Hypothalamus (tissue), 51 donors: ENCODE data around the gene WSCD1.

Source experiments
- DNase-seq, 51 donors: peaks; one replicate each; lab custom pipeline; 2025; lab: John Stamatoyannopoulos, UW

WSCD1 gene

GRCh38 chr17:6057562-6057961 lies 12.6 kb upstream of the WSCD1 start:
- no peak for DNase-seq

GRCh38 chr17:6059406-6059805 lies 10.8 kb upstream of the WSCD1 start:
- DNase-seq, result no peak

- no peak for DNase-seq
These were observed 8.9 kb upstream of the WSCD1 start for GRCh38 chr17:6061290-6061689.

DNA sequence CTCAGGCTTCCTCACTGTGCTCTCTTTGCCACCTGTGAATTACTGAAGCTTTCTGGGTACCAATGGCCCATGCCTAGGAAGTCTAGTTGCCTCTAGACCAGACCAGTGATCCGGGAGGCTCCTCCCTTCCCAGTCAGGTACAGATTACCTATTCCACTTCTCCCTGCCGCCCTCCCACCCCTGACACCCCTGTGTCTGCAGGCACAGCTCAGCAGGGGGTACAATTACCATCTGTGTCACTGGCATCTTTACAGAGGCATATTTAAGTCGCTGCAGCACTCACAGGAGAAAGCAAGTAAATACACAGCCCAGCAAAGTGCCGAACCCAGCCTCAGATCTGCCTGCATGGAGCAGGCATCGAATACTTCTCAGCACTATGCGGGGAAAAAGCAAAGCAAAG lies 5.3 kb upstream of the WSCD1 start:
- DNase-seq, result no peak

DNA sequence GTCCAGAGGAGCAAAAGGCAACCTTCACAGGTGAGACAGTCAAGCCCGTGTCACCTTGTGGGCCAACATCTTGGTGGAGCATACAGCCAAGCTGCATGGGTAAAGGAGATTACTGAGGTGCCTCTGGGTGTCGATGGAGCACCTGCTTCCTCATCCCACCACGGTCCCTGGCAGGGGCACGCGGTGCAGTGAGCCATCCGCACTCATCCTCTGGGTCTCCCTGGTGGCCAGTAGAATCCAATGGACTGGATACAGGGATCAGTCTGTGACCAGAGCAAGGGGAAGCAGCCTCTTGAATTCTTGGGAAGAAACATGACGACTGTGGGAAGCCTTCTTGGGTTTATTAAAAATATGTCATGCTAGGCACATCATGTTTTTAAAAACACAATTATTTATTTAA lies 4.8 kb upstream of the WSCD1 start:
- DNase-seq, result no peak

- DNase-seq, result no peak
These were observed 3.8 kb upstream of the WSCD1 start for GRCh38 chr17:6066183-6066948.

- no peak for DNase-seq
These were observed 3.1 kb upstream of the WSCD1 start for GRCh38 chr17:6067060-6067459.

- peak in 14 of 51 donors; percentile 17 to 73 (median 56) for DNase-seq
These were observed 292 bp downstream of the WSCD1 start for GRCh38 chr17:6070430-6070912.

GRCh38 chr17:6070913-6071511 lies 833 bp downstream of the WSCD1 start:
- DNase-seq, result peak in 34 of 51 donors; percentile 14 to 66 (median 40)

DNA sequence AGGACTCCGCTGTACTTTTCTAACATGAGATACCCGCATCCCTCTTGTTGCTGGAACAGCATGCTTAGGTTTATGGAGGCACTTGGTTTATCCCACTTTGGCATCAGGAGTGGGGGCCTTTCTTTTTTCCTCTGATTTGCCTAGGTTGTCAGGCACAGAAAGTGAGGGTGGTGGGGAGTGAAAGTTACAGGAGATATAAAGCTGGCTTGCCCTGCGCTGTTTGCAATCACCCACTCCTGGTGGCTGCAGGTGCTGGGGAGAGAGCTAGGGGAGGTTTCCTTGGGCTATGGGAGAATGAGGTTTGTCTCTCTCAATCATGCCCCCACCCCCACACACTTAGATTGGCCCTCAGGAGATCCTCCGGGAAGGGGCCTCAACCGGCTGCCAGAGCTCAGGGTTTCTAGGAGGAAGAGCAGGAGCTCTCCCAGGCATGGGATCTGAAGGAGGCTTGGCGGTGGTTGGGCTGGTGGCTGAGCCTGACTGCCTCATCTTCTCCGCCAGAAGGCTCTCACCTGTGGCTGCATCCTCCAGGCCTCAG lies 1.4 kb downstream of the WSCD1 start:
- peak in 1 of 51 donors; percentile 39 for DNase-seq

DNA sequence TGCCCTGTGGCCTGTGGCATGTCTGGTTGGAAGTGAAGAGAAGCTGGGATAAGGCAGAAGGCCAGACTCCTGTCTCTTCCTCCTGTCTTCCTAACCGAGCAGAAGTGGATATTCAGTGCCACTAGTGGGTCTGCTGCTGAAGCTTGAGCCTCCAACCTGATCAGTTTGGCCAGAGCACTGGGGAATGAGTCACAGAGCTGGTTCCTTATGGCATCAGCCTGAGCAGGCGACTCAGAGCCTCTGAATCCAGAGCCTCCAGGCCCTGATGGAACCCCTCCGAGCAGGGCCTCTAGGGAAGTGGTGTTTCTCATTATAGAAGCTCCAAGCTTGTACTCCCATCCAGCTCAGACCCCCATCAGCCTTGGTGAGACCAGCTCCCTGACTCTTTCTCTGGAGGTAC lies 2.0 kb downstream of the WSCD1 start:
- no peak for DNase-seq

- no peak for DNase-seq
These were observed 2.4 kb downstream of the WSCD1 start for GRCh38 chr17:6072611-6073010.

GRCh38 chr17:6073620-6074019 lies 3.4 kb downstream of the WSCD1 start:
- DNase-seq, result no peak

GRCh38 chr17:6075050-6075449 lies 4.9 kb downstream of the WSCD1 start:
- DNase-seq, result no peak

DNA sequence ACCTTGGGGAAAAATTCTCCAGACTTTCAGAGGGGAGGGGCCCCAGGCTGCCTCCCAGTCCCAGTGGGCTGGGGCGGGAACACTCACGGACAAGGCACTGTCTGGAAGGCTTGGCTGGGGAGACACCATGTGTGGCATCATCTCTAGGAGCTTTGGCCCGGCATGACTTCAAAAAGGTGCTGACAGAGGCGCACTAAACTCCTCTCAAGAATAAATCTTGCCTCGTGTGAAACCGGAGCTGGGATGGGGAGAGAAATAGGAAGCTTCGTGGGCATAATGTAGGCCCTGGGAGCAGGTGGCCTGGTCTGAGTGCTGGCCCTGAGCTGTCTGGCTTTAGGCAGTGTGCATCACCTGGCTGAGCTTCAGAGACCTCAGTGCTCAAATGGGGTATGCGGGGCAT lies 5.7 kb downstream of the WSCD1 start:
- no peak for DNase-seq

- DNase-seq, result no peak
These were observed 7.6 kb downstream of the WSCD1 start for GRCh38 chr17:6077752-6078151.

GRCh38 chr17:6078458-6078871 lies 8.3 kb downstream of the WSCD1 start:
- no peak for DNase-seq

DNA sequence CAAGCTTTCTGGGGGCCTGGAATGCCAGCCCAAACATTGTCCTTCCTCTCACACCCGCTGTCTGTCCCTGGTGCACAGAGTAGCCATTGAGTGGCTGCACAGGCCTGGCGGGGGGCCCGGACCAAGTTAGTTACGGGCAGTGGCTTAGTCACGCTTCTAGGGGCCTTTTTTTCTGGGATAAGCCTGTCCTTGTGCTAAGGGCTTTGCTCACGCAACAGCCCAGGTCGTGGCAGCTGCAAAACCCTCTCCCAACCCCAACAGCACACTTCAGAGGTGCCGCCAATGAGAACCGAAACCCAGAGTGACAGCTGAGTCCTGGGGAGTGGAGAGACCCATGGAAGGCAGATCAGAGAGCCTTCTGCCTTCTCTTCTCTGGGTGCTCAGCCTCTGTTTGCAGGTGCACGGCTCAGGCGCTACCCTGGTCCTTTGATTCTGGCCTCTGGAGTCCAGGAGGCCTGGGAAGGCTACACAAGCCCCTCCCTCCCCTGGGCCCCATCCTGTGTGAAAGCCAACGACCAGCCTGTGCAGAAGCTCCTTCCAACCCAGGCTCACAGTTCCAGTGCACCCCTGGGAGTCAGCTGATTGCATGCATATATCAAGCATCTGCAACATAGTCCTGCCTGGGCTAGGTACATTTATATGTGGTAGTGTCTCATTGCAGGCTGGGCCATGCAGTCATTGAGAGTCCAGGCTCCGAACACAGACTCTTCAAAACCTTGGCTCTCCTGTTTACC lies 9.1 kb downstream of the WSCD1 start:
- DNase-seq, result peak in 36 of 51 donors; percentile 20 to 75 (median 48)

- DNase-seq, result no peak
These were observed 9.8 kb downstream of the WSCD1 start for GRCh38 chr17:6079960-6080359.

DNA sequence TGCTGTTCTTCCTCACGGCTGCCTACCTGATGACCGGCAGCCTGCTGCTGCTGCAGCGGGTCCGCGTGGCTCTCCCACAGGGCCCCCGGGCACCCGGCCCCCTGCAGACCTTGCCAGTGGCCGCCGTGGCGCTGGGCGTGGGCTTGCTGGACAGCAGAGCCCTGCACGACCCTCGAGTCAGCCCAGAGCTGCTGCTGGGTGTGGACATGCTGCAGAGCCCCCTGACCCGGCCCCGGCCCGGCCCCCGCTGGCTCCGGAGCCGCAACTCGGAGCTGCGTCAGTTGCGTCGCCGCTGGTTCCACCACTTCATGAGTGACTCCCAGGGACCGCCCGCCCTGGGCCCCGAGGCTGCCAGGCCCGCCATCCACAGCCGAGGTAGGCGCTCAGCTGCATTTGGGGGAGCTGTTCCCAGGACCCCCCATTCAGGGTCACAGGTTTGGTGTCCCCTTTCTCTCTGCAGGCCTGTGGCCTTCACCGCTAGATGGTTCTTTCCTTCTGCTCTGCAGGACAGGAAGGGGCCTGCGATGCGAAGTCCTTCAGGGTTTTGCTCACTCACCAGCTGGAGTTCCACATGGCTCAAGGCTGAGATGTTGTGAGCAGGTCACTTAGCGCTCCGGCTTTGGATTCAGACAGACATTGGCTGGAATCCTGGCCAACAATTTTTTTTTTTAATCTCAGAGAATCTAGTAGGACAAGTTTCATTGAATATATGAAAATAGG lies 10.7 kb downstream of the WSCD1 start:
- DNase-seq, result no peak

DNA sequence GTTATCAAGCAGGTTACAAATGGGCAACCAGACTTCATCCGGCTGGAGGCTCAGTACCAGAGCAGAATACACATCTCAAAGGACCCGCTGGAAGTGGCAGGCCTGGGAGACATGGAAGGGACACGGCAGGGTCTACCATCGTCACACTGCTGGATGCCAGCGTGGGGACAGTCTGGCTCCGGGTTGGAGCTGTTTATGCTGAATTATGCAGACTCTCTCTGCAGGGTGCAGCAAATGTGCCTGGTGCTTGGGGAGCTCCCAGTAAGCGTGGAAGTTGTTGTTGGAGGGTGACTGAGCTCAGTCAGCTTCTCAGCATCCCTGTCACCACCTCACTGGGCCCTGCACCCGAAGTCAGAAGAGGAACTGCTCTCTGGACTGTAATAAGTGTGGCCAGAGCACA lies 12.2 kb downstream of the WSCD1 start:
- no peak for DNase-seq
